ENCODE results near the gene EHBP1L1.
A peak's percentile ranks its signal among the peaks of the same experiment; 100 is the strongest.

Gene EHBP1L1

GRCh38 chr11:65540290-65541092 is 35.4 kb upstream of the EHBP1L1 start:
- peaks cover 45% of the 10 kb centered on the region for H3K4me1 Mint-ChIP-seq
- H3K9me3 Mint-ChIP-seq: no peaks in the 10 kb centered on the region
- peak overlapping the region; percentile 90 for H3K27ac Mint-ChIP-seq
- H3K4me3 Mint-ChIP-seq: peak overlapping the region; percentile 91
- no peaks in the 10 kb centered on the region for H3K27me3 Mint-ChIP-seq
- peak; percentile 91 for ATAC-seq
- H3K36me3 Mint-ChIP-seq: peaks cover 23% of the 10 kb centered on the region

- peaks cover 22% of the 10 kb centered on the region for H3K36me3 Mint-ChIP-seq
- ATAC-seq: no peak
- H3K9me3 Mint-ChIP-seq: no peaks in the 10 kb centered on the region
- no peaks in the 10 kb centered on the region for H3K27me3 Mint-ChIP-seq
- peaks cover 52% of the 10 kb centered on the region for H3K4me1 Mint-ChIP-seq
- H3K4me3 Mint-ChIP-seq: peak overlapping the region; percentile 91
- peak overlapping the region; percentile 90 for H3K27ac Mint-ChIP-seq
These were observed 34.5 kb upstream of the EHBP1L1 start for GRCh38 chr11:65541093-65541982.

- Mint-ChIP-seq H3K9me3 (no peaks in the 10 kb centered on the region), H3K4me1 (peaks cover 49% of the 10 kb centered on the region), H3K27ac (no peak overlapping the region), H3K27me3 (no peaks in the 10 kb centered on the region), H3K36me3 (peaks cover 8% of the 10 kb centered on the region), H3K4me3 (no peak overlapping the region)
- no peak for ATAC-seq
These were observed 33.0 kb upstream of the EHBP1L1 start for GRCh38 chr11:65542738-65543390.

- Mint-ChIP-seq H3K4me1 (peaks cover 66% of the 10 kb centered on the region), H3K27ac (peak overlapping the region; percentile 79), H3K9me3 (no peaks in the 10 kb centered on the region), H3K4me3 (peak overlapping the region; percentile 81), H3K27me3 (no peaks in the 10 kb centered on the region), H3K36me3 (no peaks in the 10 kb centered on the region)
- no peak for ATAC-seq
These were observed 30.0 kb upstream of the EHBP1L1 start for GRCh38 chr11:65545853-65546216.

GRCh38 chr11:65546217-65546958 is 29.5 kb upstream of the EHBP1L1 start:
- H3K4me1 Mint-ChIP-seq: peaks cover 64% of the 10 kb centered on the region
- peak; percentile 93 for ATAC-seq
- H3K9me3 Mint-ChIP-seq: no peaks in the 10 kb centered on the region
- no peaks in the 10 kb centered on the region for H3K36me3 Mint-ChIP-seq
- H3K4me3 Mint-ChIP-seq: peak overlapping the region; percentile 81
- H3K27me3 Mint-ChIP-seq: no peaks in the 10 kb centered on the region
- H3K27ac Mint-ChIP-seq: peak overlapping the region; percentile 79

- no peak for ATAC-seq
- Mint-ChIP-seq H3K9me3 (no peaks in the 10 kb centered on the region), H3K27me3 (no peaks in the 10 kb centered on the region), H3K27ac (peak overlapping the region; percentile 79), H3K4me3 (peak overlapping the region; percentile 24), H3K4me1 (peaks cover 68% of the 10 kb centered on the region), H3K36me3 (no peaks in the 10 kb centered on the region)
These were observed 28.3 kb upstream of the EHBP1L1 start for GRCh38 chr11:65547446-65548125.

- Mint-ChIP-seq H3K27ac (peak overlapping the region; percentile 64), H3K4me1 (peaks cover 72% of the 10 kb centered on the region), H3K27me3 (no peaks in the 10 kb centered on the region), H3K9me3 (no peaks in the 10 kb centered on the region), H3K36me3 (no peaks in the 10 kb centered on the region), H3K4me3 (peak overlapping the region; percentile 25)
- ATAC-seq: no peak
These were observed 27.5 kb upstream of the EHBP1L1 start for GRCh38 chr11:65548395-65548794.

GRCh38 chr11:65549096-65549495 is 26.8 kb upstream of the EHBP1L1 start:
- H3K27ac Mint-ChIP-seq: peak overlapping the region; percentile 12
- no peak for ATAC-seq
- H3K27me3 Mint-ChIP-seq: no peaks in the 10 kb centered on the region
- H3K4me3 Mint-ChIP-seq: no peak overlapping the region
- no peaks in the 10 kb centered on the region for H3K36me3 Mint-ChIP-seq
- H3K4me1 Mint-ChIP-seq: peaks cover 69% of the 10 kb centered on the region
- no peaks in the 10 kb centered on the region for H3K9me3 Mint-ChIP-seq

- Mint-ChIP-seq H3K4me3 (peak overlapping the region; percentile 29), H3K27ac (peak overlapping the region; percentile 77)
- ATAC-seq: peak; percentile 83
These were observed 24.1 kb upstream of the EHBP1L1 start for GRCh38 chr11:65551572-65552387.

GRCh38 chr11:65552388-65552951 is 23.4 kb upstream of the EHBP1L1 start:
- Mint-ChIP-seq H3K4me1 (peaks cover 70% of the 10 kb centered on the region), H3K27ac (peak overlapping the region; percentile 77), H3K9me3 (no peaks in the 10 kb centered on the region), H3K27me3 (no peaks in the 10 kb centered on the region), H3K36me3 (no peaks in the 10 kb centered on the region), H3K4me3 (no peak overlapping the region)
- no peak for ATAC-seq

More at GRCh38 chr11:65551572-65552387, 24.1 kb upstream of the EHBP1L1 start:
- Mint-ChIP-seq H3K9me3 (no peaks in the 10 kb centered on the region), H3K4me1 (peaks cover 67% of the 10 kb centered on the region), H3K36me3 (no peaks in the 10 kb centered on the region), H3K27me3 (no peaks in the 10 kb centered on the region)

GRCh38 chr11:65553301-65554001 is 22.4 kb upstream of the EHBP1L1 start:
- peaks cover 62% of the 10 kb centered on the region for H3K4me1 Mint-ChIP-seq
- H3K4me3 Mint-ChIP-seq: no peak overlapping the region
- no peaks in the 10 kb centered on the region for H3K9me3 Mint-ChIP-seq
- peak; percentile 3 for ATAC-seq
- H3K27ac Mint-ChIP-seq: no peak overlapping the region
- no peaks in the 10 kb centered on the region for H3K36me3 Mint-ChIP-seq
- no peaks in the 10 kb centered on the region for H3K27me3 Mint-ChIP-seq

GRCh38 chr11:65554057-65554818 is 21.6 kb upstream of the EHBP1L1 start:
- Mint-ChIP-seq H3K27me3 (no peaks in the 10 kb centered on the region), H3K27ac (peak overlapping the region; percentile 61), H3K4me3 (no peak overlapping the region), H3K9me3 (no peaks in the 10 kb centered on the region), H3K4me1 (peaks cover 60% of the 10 kb centered on the region), H3K36me3 (no peaks in the 10 kb centered on the region)
- ATAC-seq: no peak
